Panc1 (cell line): ENCODE data around the gene NHSL1. TPM values are rescaled to one million over a fixed set of nuclear protein-coding genes. Genes with fewer than 3 reads are reported as not detected.

ENCODE experiments used
- ATAC-seq: fragments of 200-7000 bp; cut with Tn5 transposase; 2 replicates; pipeline ENCODE4 v1.9.1; 2020; ENCODE audit warnings: mild to moderate bottlenecking, moderate library complexity
- BruUV-seq: library from RNA; stranded (reverse); fragments of 400-500 nt; replicated peaks from 2 replicates; lab custom pipeline; 2021; lab: Mats Ljungman, UMichigan
- CTCF ChIA-PET: fragments of 300-600 bp; sonication (Branson Sonifier 250); formaldehyde crosslinking; loops from one replicate; lab custom pipeline; 2022; ENCODE audit warnings: antibody characterized with exemption; lab: Charles Lee
- POLR2A ChIA-PET: fragments of 300-600 bp; sonication (Branson Sonifier 250); formaldehyde crosslinking; loops from one replicate; lab custom pipeline; 2022; ENCODE audit warnings: antibody characterized with exemption; lab: Charles Lee
- DNase-seq: peaks from one replicate; pipeline ENCODE4 v3.0.0-alpha.2; 2010; ENCODE audit warnings: low read depth, low spot score
- H3K27ac ChIP-seq: 2 replicates; pipeline ENCODE4 v1.5.1; 2011; ENCODE audit warnings: mild to moderate bottlenecking, low read length, inconsistent platforms
- H3K27me3 ChIP-seq: fragments of 200-500 bp; sonication (Bioruptor generic); 2 replicates; pipeline ENCODE4 v1.6.0; 2014; ENCODE audit warnings: low read length, inconsistent platforms; ENCODE audit not compliant: control insufficient read depth, insufficient read depth
- H3K36me3 ChIP-seq: fragments of 200-500 bp; sonication (Bioruptor generic); 2 replicates; pipeline ENCODE4 v1.5.1; 2014; ENCODE audit warnings: inconsistent platforms, mild to moderate bottlenecking, low read length, moderate library complexity; ENCODE audit not compliant: control insufficient read depth, insufficient read depth
- H3K4me1 ChIP-seq: 2 replicates; pipeline ENCODE4 v1.5.1; 2011; ENCODE audit warnings: inconsistent platforms, mild to moderate bottlenecking, low read length, moderate library complexity; ENCODE audit not compliant: control insufficient read depth, insufficient read depth
- H3K4me3 ChIP-seq, 2 experiments: 2 replicates each; pipeline ENCODE4 v1.5.1; 2011 to 2012; ENCODE audit warnings: low read depth in 2 of 2, low read length in 2 of 2, mild to moderate bottlenecking in 2 of 2, inconsistent platforms in 1 of 2, moderate library complexity in 1 of 2
- H3K9me3 ChIP-seq: fragments of 200-500 bp; sonication (Bioruptor generic); 2 replicates; pipeline ENCODE4 v1.5.1; 2014; ENCODE audit warnings: low read depth, mild to moderate bottlenecking, inconsistent platforms, low read length, moderate library complexity; ENCODE audit not compliant: control insufficient read depth, insufficient read depth
- POLR2AphosphoS5 ChIP-seq: IDR thresholded peaks from 2 replicates; pipeline ENCODE4 v1.6.1; 2012; ENCODE audit warnings: mild to moderate bottlenecking, low read depth, low read length, moderate library complexity
- SIN3A ChIP-seq: IDR thresholded peaks from 2 replicates; pipeline ENCODE4 v1.6.1; 2012; ENCODE audit warnings: low read depth, mild to moderate bottlenecking, low read length, moderate library complexity, borderline replicate concordance; ENCODE audit not compliant: insufficient read depth
- TCF7L2 ChIP-seq: IDR thresholded peaks from 2 replicates; pipeline ENCODE4 v1.6.1; 2011; ENCODE audit warnings: mild to moderate bottlenecking, low read depth, low read length, inconsistent platforms
- in situ Hi-C: cut with HindIII; loops from 2 replicates; pipeline ENCODE4 v1.10.0; 2016; ENCODE audit warnings: low sequenced_read_pairs, low pct_unique_long_range_greater_than_20kb
- intact Hi-C: fragments of 100-400 bp; cut with micrococcal nuclease; formaldehyde crosslinking; loops from one replicate; pipeline ENCODE4 v1.10.0; 2022; ENCODE audit not compliant: unreplicated experiment
- total RNA-seq: library from RNA; stranded (reverse); gene quantifications from one replicate; pipeline ENCODE4 v1.2.1, GENCODE V29; 2021; ENCODE audit not compliant: unreplicated experiment
- TF ChIP-seq, protein P1 (sequence below), 2 experiments: IDR thresholded peaks; 2 replicates each; pipeline ENCODE4 v1.6.1; 2011 to 2012; ENCODE audit warnings: low read depth in 2 of 2, control low read depth in 1 of 2, low read length in 1 of 2, mild to moderate bottlenecking in 1 of 2, moderate library complexity in 1 of 2; ENCODE audit not compliant: insufficient read depth in 1 of 2
- TF ChIP-seq, protein P2 (sequence below): fragments of 450-650 bp; IDR thresholded peaks from 2 replicates; pipeline ENCODE4 v1.5.1; 2017; ENCODE audit warnings: mild to moderate bottlenecking

Gene NHSL1
- total RNA-seq, 1 experiment from 2014 or later = 20.6 TPM

DNA sequence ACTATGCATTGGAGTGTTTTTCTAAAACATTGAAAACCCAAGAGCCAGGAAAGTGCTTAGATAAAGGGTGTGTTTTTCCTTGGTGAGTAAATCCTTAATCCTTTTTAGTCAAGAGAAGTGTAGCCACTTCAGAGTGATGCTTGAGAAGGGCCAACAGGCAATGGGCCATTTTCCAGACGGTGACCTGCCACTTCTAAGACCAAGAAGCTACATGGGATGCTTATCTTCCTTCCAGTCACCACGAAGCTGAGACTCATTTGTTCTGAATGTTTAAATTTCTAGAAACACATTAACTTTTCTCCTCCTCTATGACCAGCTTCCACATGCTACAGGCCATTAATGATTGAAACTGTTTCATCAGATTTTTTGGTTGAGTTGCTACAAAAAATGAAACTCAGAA lies 34.4 kb upstream of the NHSL1 start:
- H3K36me3 ChIP-seq = no peaks in the 10 kb centered on the region
- no peak overlapping the region for H3K27ac ChIP-seq
- TF ChIP-seq, protein P1, sequence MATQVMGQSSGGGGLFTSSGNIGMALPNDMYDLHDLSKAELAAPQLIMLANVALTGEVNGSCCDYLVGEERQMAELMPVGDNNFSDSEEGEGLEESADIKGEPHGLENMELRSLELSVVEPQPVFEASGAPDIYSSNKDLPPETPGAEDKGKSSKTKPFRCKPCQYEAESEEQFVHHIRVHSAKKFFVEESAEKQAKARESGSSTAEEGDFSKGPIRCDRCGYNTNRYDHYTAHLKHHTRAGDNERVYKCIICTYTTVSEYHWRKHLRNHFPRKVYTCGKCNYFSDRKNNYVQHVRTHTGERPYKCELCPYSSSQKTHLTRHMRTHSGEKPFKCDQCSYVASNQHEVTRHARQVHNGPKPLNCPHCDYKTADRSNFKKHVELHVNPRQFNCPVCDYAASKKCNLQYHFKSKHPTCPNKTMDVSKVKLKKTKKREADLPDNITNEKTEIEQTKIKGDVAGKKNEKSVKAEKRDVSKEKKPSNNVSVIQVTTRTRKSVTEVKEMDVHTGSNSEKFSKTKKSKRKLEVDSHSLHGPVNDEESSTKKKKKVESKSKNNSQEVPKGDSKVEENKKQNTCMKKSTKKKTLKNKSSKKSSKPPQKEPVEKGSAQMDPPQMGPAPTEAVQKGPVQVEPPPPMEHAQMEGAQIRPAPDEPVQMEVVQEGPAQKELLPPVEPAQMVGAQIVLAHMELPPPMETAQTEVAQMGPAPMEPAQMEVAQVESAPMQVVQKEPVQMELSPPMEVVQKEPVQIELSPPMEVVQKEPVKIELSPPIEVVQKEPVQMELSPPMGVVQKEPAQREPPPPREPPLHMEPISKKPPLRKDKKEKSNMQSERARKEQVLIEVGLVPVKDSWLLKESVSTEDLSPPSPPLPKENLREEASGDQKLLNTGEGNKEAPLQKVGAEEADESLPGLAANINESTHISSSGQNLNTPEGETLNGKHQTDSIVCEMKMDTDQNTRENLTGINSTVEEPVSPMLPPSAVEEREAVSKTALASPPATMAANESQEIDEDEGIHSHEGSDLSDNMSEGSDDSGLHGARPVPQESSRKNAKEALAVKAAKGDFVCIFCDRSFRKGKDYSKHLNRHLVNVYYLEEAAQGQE (IDR thresholded peaks at IDR 0.05; ENCODE audit: insufficient read depth in 1 of 2, low read depth in 2 of 2, low read length in 1 of 2) = no peak
- TF ChIP-seq TCF7L2 (no peak), SIN3A (no peak), POLR2AphosphoS5 (no peak)
- TF ChIP-seq, protein P2, sequence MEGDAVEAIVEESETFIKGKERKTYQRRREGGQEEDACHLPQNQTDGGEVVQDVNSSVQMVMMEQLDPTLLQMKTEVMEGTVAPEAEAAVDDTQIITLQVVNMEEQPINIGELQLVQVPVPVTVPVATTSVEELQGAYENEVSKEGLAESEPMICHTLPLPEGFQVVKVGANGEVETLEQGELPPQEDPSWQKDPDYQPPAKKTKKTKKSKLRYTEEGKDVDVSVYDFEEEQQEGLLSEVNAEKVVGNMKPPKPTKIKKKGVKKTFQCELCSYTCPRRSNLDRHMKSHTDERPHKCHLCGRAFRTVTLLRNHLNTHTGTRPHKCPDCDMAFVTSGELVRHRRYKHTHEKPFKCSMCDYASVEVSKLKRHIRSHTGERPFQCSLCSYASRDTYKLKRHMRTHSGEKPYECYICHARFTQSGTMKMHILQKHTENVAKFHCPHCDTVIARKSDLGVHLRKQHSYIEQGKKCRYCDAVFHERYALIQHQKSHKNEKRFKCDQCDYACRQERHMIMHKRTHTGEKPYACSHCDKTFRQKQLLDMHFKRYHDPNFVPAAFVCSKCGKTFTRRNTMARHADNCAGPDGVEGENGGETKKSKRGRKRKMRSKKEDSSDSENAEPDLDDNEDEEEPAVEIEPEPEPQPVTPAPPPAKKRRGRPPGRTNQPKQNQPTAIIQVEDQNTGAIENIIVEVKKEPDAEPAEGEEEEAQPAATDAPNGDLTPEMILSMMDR = no peak
- no peaks in the 10 kb centered on the region for H3K27me3 ChIP-seq
- no peak for DNase-seq
- no peak for ATAC-seq
- in situ Hi-C loops (no loop called here), intact Hi-C loops (no loop called here)
- no peaks in the 10 kb centered on the region for H3K9me3 ChIP-seq
- POLR2A ChIA-PET = no interaction called here
- H3K4me1 ChIP-seq = no peaks in the 10 kb centered on the region
- no TSS peak for BruUV-seq
- CTCF ChIA-PET = interaction anchor here (0.7 kb wide), 1 partner anchor 42 kb away, joined by 3 read pairs; no protein-coding TSS in a partner anchor
- no peak overlapping the region for H3K4me3 ChIP-seq

DNA sequence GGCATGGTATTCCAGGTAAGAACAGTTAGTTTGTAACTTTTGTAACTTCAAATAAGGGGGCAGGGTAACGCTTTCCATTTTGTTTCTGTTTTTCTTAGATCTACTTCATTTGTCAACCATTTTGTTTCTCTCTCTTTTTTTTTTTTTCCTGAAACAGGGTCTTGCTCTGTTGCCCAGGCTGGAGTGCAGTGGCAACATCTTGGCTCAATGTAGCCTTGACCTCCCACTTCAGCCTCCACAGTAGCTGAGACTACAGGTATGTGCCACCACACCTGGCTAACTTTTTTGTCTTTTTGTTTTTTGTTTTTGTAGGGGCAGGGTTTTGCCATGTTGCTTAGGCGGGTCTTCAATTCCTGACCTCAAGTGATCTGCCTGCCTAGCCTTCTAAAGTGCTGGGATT lies 32.1 kb upstream of the NHSL1 start:
- Histone ChIP-seq H3K27ac (no peak overlapping the region), H3K36me3 (no peaks in the 10 kb centered on the region), H3K27me3 (no peaks in the 10 kb centered on the region), H3K4me3 (no peak overlapping the region), H3K9me3 (no peaks in the 10 kb centered on the region), H3K4me1 (no peaks in the 10 kb centered on the region)
- ChIA-PET CTCF (no interaction called here), POLR2A (interaction anchor here (0.6 kb wide), 1 partner anchor 43 kb away, joined by 6 read pairs; no protein-coding TSS in a partner anchor)
- ATAC-seq (no peak), DNase-seq (no peak)
- in situ Hi-C loops (no loop called here), intact Hi-C loops (no loop called here)
- TF ChIP-seq SIN3A (no peak), TCF7L2 (no peak), POLR2AphosphoS5 (no peak)
- TF ChIP-seq, protein P1 (IDR thresholded peaks at IDR 0.05; ENCODE audit: insufficient read depth in 1 of 2, low read depth in 2 of 2, low read length in 1 of 2) = no peak
- TF ChIP-seq, protein P2 = no peak
- no TSS peak for BruUV-seq
